OCI-LY1 (cell line): ENCODE measurements around the gene SLC7A8.

Source experiments
- H2AFZ ChIP-seq: fragments of 200-600 bp; sonication (generic), shearing (Covaris generic); 2 replicates; pipeline ENCODE4 v1.6.0; 2014; ENCODE audit warnings: antibody characterized with exemption, mild to moderate bottlenecking, low read length
- H3F3A ChIP-seq: fragments of 200-600 bp; sonication (generic), shearing (Covaris generic); 2 replicates; pipeline ENCODE4 v1.6.0; 2014; ENCODE audit warnings: mild to moderate bottlenecking, antibody characterized with exemption, low read length, moderate library complexity; ENCODE audit not compliant: insufficient read depth
- H3K27ac ChIP-seq: fragments of 200-600 bp; sonication (generic); 2 replicates; pipeline ENCODE4 v1.5.1; 2014; ENCODE audit warnings: low read length, mixed run types, mild to moderate bottlenecking, low read depth; ENCODE audit not compliant: poor library complexity, severe bottlenecking
- H3K27me3 ChIP-seq: fragments of 200-600 bp; sonication (generic); 2 replicates; pipeline ENCODE4 v1.6.0; 2014; ENCODE audit warnings: antibody characterized with exemption, mild to moderate bottlenecking, low read length, moderate library complexity; ENCODE audit not compliant: insufficient read depth
- H3K36me3 ChIP-seq: fragments of 200-600 bp; sonication (generic); 2 replicates; pipeline ENCODE4 v1.6.1; 2014; ENCODE audit warnings: mild to moderate bottlenecking, antibody characterized with exemption, low read length, moderate library complexity, mixed read lengths; ENCODE audit not compliant: insufficient read depth
- H3K4me1 ChIP-seq: fragments of 200-600 bp; sonication (generic); 2 replicates; pipeline ENCODE4 v1.5.1; 2014; ENCODE audit warnings: mild to moderate bottlenecking, low read length, moderate library complexity; ENCODE audit not compliant: insufficient read depth, severe bottlenecking
- H3K4me2 ChIP-seq: fragments of 200-600 bp; sonication (generic), shearing (Covaris generic); 2 replicates; pipeline ENCODE4 v1.6.1; 2014; ENCODE audit warnings: low read length
- H3K4me3 ChIP-seq: fragments of 200-600 bp; sonication (generic); 2 replicates; pipeline ENCODE4 v1.5.1; 2014; ENCODE audit warnings: low read length, low read depth, mild to moderate bottlenecking, mixed read lengths; ENCODE audit not compliant: poor library complexity, severe bottlenecking
- H3K79me2 ChIP-seq: fragments of 200-600 bp; shearing (Covaris generic); 2 replicates; pipeline ENCODE4 v1.6.1; 2016; ENCODE audit warnings: mixed run types, low read length, mixed read lengths; ENCODE audit not compliant: insufficient read depth
- H3K9ac ChIP-seq: fragments of 200-600 bp; sonication (generic), shearing (Covaris generic); 2 replicates; pipeline ENCODE4 v1.6.1; 2014; ENCODE audit warnings: mild to moderate bottlenecking, low read length, mixed read lengths
- H3K9me2 ChIP-seq: fragments of 200-600 bp; sonication (generic), shearing (Covaris generic); 2 replicates; pipeline ENCODE4 v1.6.1; 2014; ENCODE audit warnings: low read depth, mild to moderate bottlenecking, low read length, mixed read lengths
- H3K9me3 ChIP-seq: fragments of 200-600 bp; shearing (Covaris generic); 2 replicates; pipeline ENCODE4 v1.6.1; 2014; ENCODE audit warnings: low read length, mixed read lengths
- H4K20me1 ChIP-seq: fragments of 200-600 bp; sonication (generic), shearing (Covaris generic); 2 replicates; pipeline ENCODE4 v1.6.0; 2016; ENCODE audit warnings: mild to moderate bottlenecking, low read length; ENCODE audit not compliant: insufficient read depth
- EZH2 ChIP-seq: fragments of 200-600 bp; sonication (generic), shearing (Covaris generic); IDR thresholded peaks from 2 replicates; pipeline ENCODE4 v1.8.0; 2017; ENCODE audit warnings: borderline replicate concordance, mixed run types, mild to moderate bottlenecking, antibody characterized with exemption, low read length, moderate library complexity, mixed read lengths
- TF ChIP-seq, protein P1 (sequence below): fragments of 200-600 bp; sonication (generic), shearing (Covaris generic); IDR thresholded peaks from 2 replicates; pipeline ENCODE4 v1.5.1; 2017; ENCODE audit warnings: mild to moderate bottlenecking, antibody characterized with exemption, low read length, moderate library complexity, mixed read lengths

SLC7A8 gene

DNA sequence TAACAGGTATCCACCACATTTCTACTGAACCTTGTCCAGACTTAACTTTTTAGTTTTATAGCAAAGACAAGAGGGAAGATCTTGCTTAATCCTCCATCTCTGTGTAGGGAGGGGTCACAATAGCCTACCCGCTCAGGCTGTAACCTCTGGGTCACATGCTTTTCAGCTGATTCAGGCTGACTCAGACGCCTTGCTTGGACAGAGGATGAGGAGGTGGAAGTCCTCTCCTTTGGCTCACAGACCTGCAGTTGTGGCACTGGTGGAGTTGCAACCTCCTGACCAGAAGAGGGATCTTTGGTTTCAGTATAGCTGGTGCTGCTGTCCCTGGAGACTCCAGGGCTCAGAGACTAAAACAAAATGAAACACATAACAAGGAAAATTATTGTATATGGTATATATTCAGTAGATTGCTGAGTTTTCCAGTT is 104.8 kb downstream of the SLC7A8 start:
- Histone ChIP-seq H3F3A (0 out of 2 replicates have a peak, but pooled peaks cover 5% of the 10 kb centered on the region), H3K79me2 (no peaks in the 10 kb centered on the region), H3K27ac (no peak overlapping the region), H3K4me1 (no peaks in the 10 kb centered on the region), H3K36me3 (peaks cover 91% of the 10 kb centered on the region), H3K27me3 (no peaks in the 10 kb centered on the region), H3K4me3 (no peak overlapping the region), H3K4me2 (no peak overlapping the region), H4K20me1 (no peaks in the 10 kb centered on the region), H3K9me2 (no peaks in the 10 kb centered on the region), H3K9ac (no peak overlapping the region; the same call in 1 of the 2 replicates), H2AFZ (no peak overlapping the region), H3K9me3 (no peaks in the 10 kb centered on the region)
- TF ChIP-seq, protein P1, sequence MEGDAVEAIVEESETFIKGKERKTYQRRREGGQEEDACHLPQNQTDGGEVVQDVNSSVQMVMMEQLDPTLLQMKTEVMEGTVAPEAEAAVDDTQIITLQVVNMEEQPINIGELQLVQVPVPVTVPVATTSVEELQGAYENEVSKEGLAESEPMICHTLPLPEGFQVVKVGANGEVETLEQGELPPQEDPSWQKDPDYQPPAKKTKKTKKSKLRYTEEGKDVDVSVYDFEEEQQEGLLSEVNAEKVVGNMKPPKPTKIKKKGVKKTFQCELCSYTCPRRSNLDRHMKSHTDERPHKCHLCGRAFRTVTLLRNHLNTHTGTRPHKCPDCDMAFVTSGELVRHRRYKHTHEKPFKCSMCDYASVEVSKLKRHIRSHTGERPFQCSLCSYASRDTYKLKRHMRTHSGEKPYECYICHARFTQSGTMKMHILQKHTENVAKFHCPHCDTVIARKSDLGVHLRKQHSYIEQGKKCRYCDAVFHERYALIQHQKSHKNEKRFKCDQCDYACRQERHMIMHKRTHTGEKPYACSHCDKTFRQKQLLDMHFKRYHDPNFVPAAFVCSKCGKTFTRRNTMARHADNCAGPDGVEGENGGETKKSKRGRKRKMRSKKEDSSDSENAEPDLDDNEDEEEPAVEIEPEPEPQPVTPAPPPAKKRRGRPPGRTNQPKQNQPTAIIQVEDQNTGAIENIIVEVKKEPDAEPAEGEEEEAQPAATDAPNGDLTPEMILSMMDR, result no peak
- no peak for TF ChIP-seq EZH2

DNA sequence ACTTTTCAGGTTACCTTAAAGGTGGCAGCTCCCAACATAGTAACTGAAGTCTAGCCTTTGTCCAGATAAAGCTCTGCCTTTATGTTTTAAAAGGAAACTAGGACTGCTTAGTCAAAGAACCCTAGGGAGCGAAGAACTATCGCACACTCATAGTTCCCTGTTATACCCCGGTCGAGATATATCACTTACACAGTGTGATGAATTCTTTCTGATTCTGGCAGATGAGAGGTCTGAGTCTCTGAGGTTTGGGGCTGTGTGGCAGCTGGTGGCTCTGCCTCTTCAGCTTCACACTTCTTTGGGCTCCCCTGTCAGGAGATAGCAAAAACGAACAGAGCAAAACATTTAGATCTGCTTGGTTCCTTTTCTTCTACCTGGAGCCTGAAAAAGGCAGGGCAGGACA is 105.5 kb downstream of the SLC7A8 start:
- H3K27ac ChIP-seq, result no peak overlapping the region
- H3K9ac ChIP-seq, result no peak overlapping the region
- no peaks in the 10 kb centered on the region for H3K9me3 ChIP-seq
- no peaks in the 10 kb centered on the region for H3K4me1 ChIP-seq
- H3K4me3 ChIP-seq, result no peak overlapping the region
- no peaks in the 10 kb centered on the region for H3K27me3 ChIP-seq
- H2AFZ ChIP-seq, result no peak overlapping the region
- no peaks in the 10 kb centered on the region for H3K9me2 ChIP-seq
- H3K79me2 ChIP-seq, result no peaks in the 10 kb centered on the region
- no peaks in the 10 kb centered on the region for H4K20me1 ChIP-seq
- TF ChIP-seq, protein P1, result no peak
- no peak for TF ChIP-seq EZH2
- no peak overlapping the region for H3K4me2 ChIP-seq
- H3F3A ChIP-seq, result 0 out of 2 replicates have a peak, but pooled peaks cover 5% of the 10 kb centered on the region
- peaks cover 86% of the 10 kb centered on the region for H3K36me3 ChIP-seq

DNA sequence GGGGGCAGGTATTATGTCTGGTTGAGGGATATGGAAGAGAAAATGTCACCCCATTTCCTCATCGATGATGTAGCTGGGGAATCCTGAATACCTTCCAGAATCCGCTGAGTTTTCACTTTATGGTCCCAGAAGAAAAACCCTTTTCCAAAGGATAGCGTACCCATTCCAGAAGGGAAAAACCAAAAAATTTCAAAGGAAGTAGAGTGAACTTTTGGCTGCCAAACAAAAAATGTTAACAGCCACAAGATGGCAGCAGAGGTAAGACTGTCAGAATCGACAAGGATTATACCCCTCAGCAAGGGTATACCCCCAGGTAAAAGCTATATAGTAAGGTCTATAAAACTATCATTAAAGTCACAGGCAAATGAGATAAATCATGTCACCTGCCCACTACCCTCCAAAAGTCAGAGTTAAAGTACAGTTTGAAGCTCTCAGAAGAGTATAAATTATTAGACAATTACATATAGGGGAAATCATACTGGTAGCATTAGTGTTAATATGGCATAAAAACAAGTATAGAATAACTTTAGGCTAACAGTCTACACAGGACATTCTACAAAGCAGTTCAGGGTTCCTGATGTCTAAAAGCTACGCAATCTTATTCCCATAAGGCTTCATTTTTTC is 106.6 kb downstream of the SLC7A8 start:
- Histone ChIP-seq H3K9me3 (no peaks in the 10 kb centered on the region), H3K9ac (no peak overlapping the region), H3K27ac (no peak overlapping the region), H3K4me1 (peaks cover 2% of the 10 kb centered on the region), H3F3A (0 out of 2 replicates have a peak, but pooled peaks cover 5% of the 10 kb centered on the region), H4K20me1 (no peaks in the 10 kb centered on the region), H3K4me3 (no peak overlapping the region), H3K36me3 (peaks cover 81% of the 10 kb centered on the region), H3K27me3 (no peaks in the 10 kb centered on the region), H3K79me2 (no peaks in the 10 kb centered on the region), H2AFZ (no peak overlapping the region), H3K9me2 (no peaks in the 10 kb centered on the region), H3K4me2 (no peak overlapping the region)
- TF ChIP-seq, protein P1, result peak; percentile 65
- TF ChIP-seq EZH2, result no peak
